Progenitor cell of endocrine pancreas (in vitro differentiated cells): Measurements from ENCODE around the gene SH3BGRL2. TPM values are rescaled to one million over a fixed set of nuclear protein-coding genes. Genes with fewer than 3 reads are reported as not detected.

Experiments
- DNase-seq: peaks from one replicate; pipeline ENCODE4 v3.0.0; 2021; ENCODE audit warnings: low spot score; ENCODE audit not compliant: unreplicated experiment
- H3K27ac Mint-ChIP-seq: 2 replicates; pipeline ENCODE4 v1.8.0; 2021; ENCODE audit warnings: mild to moderate bottlenecking, moderate library complexity, mixed read lengths
- H3K27me3 Mint-ChIP-seq: 2 replicates; pipeline ENCODE4 v1.8.0; 2021; ENCODE audit warnings: mixed read lengths
- H3K36me3 Mint-ChIP-seq: 2 replicates; pipeline ENCODE4 v1.8.0; 2022; ENCODE audit warnings: mixed read lengths; ENCODE audit not compliant: insufficient read depth
- H3K4me1 Mint-ChIP-seq: 2 replicates; pipeline ENCODE4 v1.8.0; 2021; ENCODE audit warnings: low read depth, mixed read lengths
- H3K4me3 Mint-ChIP-seq: 2 replicates; pipeline ENCODE4 v1.8.0; 2021; ENCODE audit warnings: low read depth, mild to moderate bottlenecking, moderate library complexity, mixed read lengths
- H3K9me3 Mint-ChIP-seq: 2 replicates; pipeline ENCODE4 v1.8.0; 2021; ENCODE audit warnings: low read depth, mixed read lengths
- CTCF ChIP-seq: fragments of 200-600 bp; sonication (generic); IDR thresholded peaks from one replicate; pipeline ENCODE4 v1.5.0; 2021; ENCODE audit warnings: antibody characterized with exemption, mild to moderate bottlenecking; ENCODE audit not compliant: unreplicated experiment
- total RNA-seq: library from RNA; stranded (reverse); gene quantifications from 2 replicates; pipeline ENCODE4 v1.2.1, GENCODE V29; 2021

The SH3BGRL2 gene
- total RNA-seq, 1 donor from 2014 or later, result 49.1 TPM

- Mint-ChIP-seq H3K9me3 (peaks cover 8% of the 10 kb centered on the region), H3K36me3 (peaks cover 2% of the 10 kb centered on the region), H3K4me1 (peaks cover 28% of the 10 kb centered on the region), H3K27me3 (no peaks in the 10 kb centered on the region), H3K4me3 (no peak overlapping the region), H3K27ac (no peak overlapping the region)
- TF ChIP-seq CTCF, result no peak
- DNase-seq, result no peak
Observed at GRCh38 chr6:79598012-79598411, 33.1 kb upstream of the SH3BGRL2 start.

GRCh38 chr6:79599725-79600259 lies 31.3 kb upstream of the SH3BGRL2 start:
- H3K27me3 Mint-ChIP-seq, result no peaks in the 10 kb centered on the region
- peaks cover 7% of the 10 kb centered on the region for H3K36me3 Mint-ChIP-seq
- H3K4me1 Mint-ChIP-seq, result peaks cover 36% of the 10 kb centered on the region
- no peak for DNase-seq
- H3K9me3 Mint-ChIP-seq, result peaks cover 12% of the 10 kb centered on the region
- H3K27ac Mint-ChIP-seq, result peak overlapping the region; percentile 83
- H3K4me3 Mint-ChIP-seq, result no peak overlapping the region
- TF ChIP-seq CTCF, result no peak

- no peak for TF ChIP-seq CTCF
- H3K4me3 Mint-ChIP-seq, result no peak overlapping the region
- H3K9me3 Mint-ChIP-seq, result peaks cover 12% of the 10 kb centered on the region
- H3K4me1 Mint-ChIP-seq, result peaks cover 36% of the 10 kb centered on the region
- H3K27ac Mint-ChIP-seq, result peak overlapping the region; percentile 83
- peaks cover 7% of the 10 kb centered on the region for H3K36me3 Mint-ChIP-seq
- no peaks in the 10 kb centered on the region for H3K27me3 Mint-ChIP-seq
- no peak for DNase-seq
Observed at GRCh38 chr6:79600313-79600712, 30.8 kb upstream of the SH3BGRL2 start.

- Mint-ChIP-seq H3K27ac (peak overlapping the region; percentile 83), H3K4me1 (peaks cover 36% of the 10 kb centered on the region), H3K4me3 (no peak overlapping the region), H3K36me3 (peaks cover 7% of the 10 kb centered on the region), H3K27me3 (no peaks in the 10 kb centered on the region), H3K9me3 (peaks cover 12% of the 10 kb centered on the region)
- no peak for TF ChIP-seq CTCF
- DNase-seq, result no peak
Observed at GRCh38 chr6:79600812-79601609, 30.1 kb upstream of the SH3BGRL2 start.

GRCh38 chr6:79602859-79603258 lies 28.3 kb upstream of the SH3BGRL2 start:
- no peak for DNase-seq
- TF ChIP-seq CTCF, result no peak
- H3K4me1 Mint-ChIP-seq, result peaks cover 48% of the 10 kb centered on the region
- peaks cover 7% of the 10 kb centered on the region for H3K36me3 Mint-ChIP-seq
- H3K27ac Mint-ChIP-seq, result no peak overlapping the region
- peaks cover 9% of the 10 kb centered on the region for H3K9me3 Mint-ChIP-seq
- no peaks in the 10 kb centered on the region for H3K27me3 Mint-ChIP-seq
- no peak overlapping the region for H3K4me3 Mint-ChIP-seq
